Suprapubic skin (tissue), 4 donors: ENCODE data around the gene MAN1C1.

Source experiments
- CTCF ChIP-seq, 2 donors: fragments of 200-600 bp in 1 of 2; fragments of 450-650 bp in 1 of 2; sonication (generic) in 1 of 2; IDR thresholded peaks; one replicate each; pipeline ENCODE4 v1.5.1; 2016 to 2019; ENCODE audit warnings: antibody characterized with exemption in 2 of 2, mild to moderate bottlenecking in 1 of 2, moderate library complexity in 1 of 2
- POLR2A ChIP-seq, 2 donors: fragments of 450-650 bp; IDR thresholded peaks; one replicate each; pipeline ENCODE4 v1.6.1; 2017; ENCODE audit warnings: antibody characterized with exemption in 2 of 2, mild to moderate bottlenecking in 2 of 2, moderate library complexity in 2 of 2
- POLR2AphosphoS5 ChIP-seq, 3 donors: sonication (generic); formaldehyde crosslinking; IDR thresholded peaks; one replicate each; pipeline ENCODE4 v1.6.1; 2017; ENCODE audit warnings: antibody characterized with exemption in 3 of 3

DNA sequence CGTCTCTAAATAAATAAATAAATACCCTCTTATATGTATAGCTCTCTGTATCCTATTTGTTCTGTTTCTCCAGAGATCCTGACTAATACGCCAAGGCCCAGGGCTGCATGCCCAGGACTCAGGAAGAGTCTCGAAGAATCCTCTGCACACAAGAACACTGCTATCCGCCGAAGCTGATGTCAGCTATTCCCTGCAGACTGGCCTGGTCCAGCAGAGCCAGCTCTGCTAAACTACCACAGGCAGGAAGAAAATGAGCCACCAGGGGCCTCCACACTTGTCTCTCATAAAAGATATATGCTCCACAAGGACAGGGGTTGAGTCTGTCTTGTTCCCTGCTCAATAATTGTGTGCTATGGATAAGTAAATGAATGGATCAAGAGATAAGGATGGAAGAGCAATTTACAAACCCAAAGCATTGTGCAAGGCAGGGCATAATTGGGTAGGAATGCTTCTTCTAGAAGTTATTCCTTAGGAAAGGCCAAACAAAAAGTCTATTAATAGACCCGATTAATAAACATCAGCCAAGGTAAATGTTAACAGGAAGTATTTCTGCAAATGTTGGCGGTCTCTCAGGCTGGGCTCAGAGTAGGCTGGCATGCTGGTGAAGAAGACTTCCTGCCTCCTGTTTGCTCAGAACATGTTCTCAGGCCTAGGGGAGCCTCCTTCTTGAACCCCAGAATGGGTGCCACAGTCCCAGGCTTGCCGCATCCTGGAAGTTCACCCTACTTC, 26.3 kb upstream of the MAN1C1 start:
- no peak for TF ChIP-seq CTCF (IDR thresholded peaks at IDR 0.05)
- no peak for TF ChIP-seq POLR2A (IDR thresholded peaks at IDR 0.05)
- TF ChIP-seq POLR2AphosphoS5 (IDR thresholded peaks at IDR 0.05): no peak
